HTERT RPE-1 (cell line): Measurements from ENCODE around the gene DTX1.

Experiments used
- in situ Hi-C: fragments of 300-500 bp; cut with MboI; formaldehyde crosslinking; loops from 4 replicates; pipeline ENCODE4 v1.14.3; 2020; ENCODE audit warnings: low sequenced_read_pairs

The DTX1 gene

GRCh38 chr12:113092607-113093408 lies 36.3 kb downstream of the DTX1 start:
- in situ Hi-C loops: no loop called here

- in situ Hi-C loops: no loop called here
Measured at GRCh38 chr12:113093409-113094101, 37.0 kb downstream of the DTX1 start.

- in situ Hi-C loops: no loop called here
Measured at GRCh38 chr12:113094738-113095137, 38.2 kb downstream of the DTX1 start.

GRCh38 chr12:113095405-113095804 lies 38.9 kb downstream of the DTX1 start:
- in situ Hi-C loops: no loop called here

GRCh38 chr12:113096675-113097461 lies 40.3 kb downstream of the DTX1 start:
- in situ Hi-C loops: no loop called here

- in situ Hi-C loops: no loop called here
Measured at GRCh38 chr12:113097716-113098440, 41.3 kb downstream of the DTX1 start.

- in situ Hi-C loops: no loop called here
Measured at GRCh38 chr12:113098441-113099028, 42.0 kb downstream of the DTX1 start.

- in situ Hi-C loops: no loop called here
Measured at GRCh38 chr12:113099364-113099763, 42.8 kb downstream of the DTX1 start.

- in situ Hi-C loops: no loop called here
Measured at GRCh38 chr12:113099764-113100163, 43.2 kb downstream of the DTX1 start.

GRCh38 chr12:113101751-113102150 lies 45.2 kb downstream of the DTX1 start:
- in situ Hi-C loops: no loop called here

GRCh38 chr12:113102811-113103210 lies 46.3 kb downstream of the DTX1 start:
- in situ Hi-C loops: no loop called here

GRCh38 chr12:113103756-113104450 lies 47.4 kb downstream of the DTX1 start:
- in situ Hi-C loops: no loop called here

- in situ Hi-C loops: no loop called here
Measured at GRCh38 chr12:113104953-113105510, 48.5 kb downstream of the DTX1 start.

GRCh38 chr12:113105606-113106271 lies 49.2 kb downstream of the DTX1 start:
- in situ Hi-C loops: no loop called here

- in situ Hi-C loops: no loop called here
Measured at GRCh38 chr12:113106361-113106760, 49.8 kb downstream of the DTX1 start.

GRCh38 chr12:113108308-113108707 lies 51.8 kb downstream of the DTX1 start:
- in situ Hi-C loops: no loop called here

- in situ Hi-C loops: no loop called here
Measured at GRCh38 chr12:113109360-113109759, 52.8 kb downstream of the DTX1 start.

GRCh38 chr12:113109872-113110599 lies 53.5 kb downstream of the DTX1 start:
- in situ Hi-C loops: no loop called here
